VCaP (cell line): ENCODE results near the gene ANKMY1.

ENCODE experiments used
- H3K27ac ChIP-seq: fragments of 450-650 bp; 2 replicates; pipeline ENCODE4 v1.5.1; 2017
- TF ChIP-seq, protein P1 (sequence below): fragments of 450-650 bp; conservative IDR thresholded peaks from 2 replicates; pipeline ENCODE4 v1.5.1; 2017; ENCODE audit warnings: mild to moderate bottlenecking, moderate library complexity

The ANKMY1 gene

DNA sequence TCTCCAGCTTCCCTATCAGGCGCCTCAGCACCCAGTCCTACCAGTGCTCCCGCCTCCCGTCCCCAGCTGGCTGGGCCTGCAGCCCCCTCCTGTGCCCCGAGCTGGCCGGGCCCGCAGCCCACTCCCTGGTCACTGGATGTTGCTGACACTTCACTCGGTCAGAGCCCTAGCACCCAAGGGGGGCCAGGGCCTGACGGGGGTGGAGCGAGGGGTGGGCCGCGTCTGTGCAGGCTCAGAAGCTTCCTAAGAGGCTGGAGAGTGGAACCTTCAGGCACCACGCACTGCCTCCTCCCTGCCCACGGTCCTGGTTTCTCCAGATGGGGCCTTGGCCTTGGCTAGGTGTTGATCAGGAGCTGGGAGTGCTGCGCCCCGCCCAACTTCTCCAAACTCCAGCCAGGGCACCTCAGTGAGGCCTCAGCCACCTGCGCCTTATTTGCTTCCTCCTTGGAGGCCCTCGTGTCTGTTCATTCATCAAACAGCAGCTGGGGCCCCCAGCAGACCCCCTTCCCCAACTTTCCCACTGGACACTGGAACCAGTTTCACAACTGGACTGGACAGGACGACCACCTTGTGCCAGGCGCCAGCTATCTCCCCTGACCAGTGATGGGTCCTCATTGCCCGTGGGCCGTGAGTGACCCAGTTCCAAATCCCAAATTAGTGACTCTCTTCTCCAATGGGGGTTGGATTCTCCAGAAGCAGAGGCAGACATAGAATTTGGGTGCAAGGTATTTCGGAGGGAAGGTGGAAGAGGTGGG is 45.5 kb upstream of the ANKMY1 start:
- TF ChIP-seq, protein P1, sequence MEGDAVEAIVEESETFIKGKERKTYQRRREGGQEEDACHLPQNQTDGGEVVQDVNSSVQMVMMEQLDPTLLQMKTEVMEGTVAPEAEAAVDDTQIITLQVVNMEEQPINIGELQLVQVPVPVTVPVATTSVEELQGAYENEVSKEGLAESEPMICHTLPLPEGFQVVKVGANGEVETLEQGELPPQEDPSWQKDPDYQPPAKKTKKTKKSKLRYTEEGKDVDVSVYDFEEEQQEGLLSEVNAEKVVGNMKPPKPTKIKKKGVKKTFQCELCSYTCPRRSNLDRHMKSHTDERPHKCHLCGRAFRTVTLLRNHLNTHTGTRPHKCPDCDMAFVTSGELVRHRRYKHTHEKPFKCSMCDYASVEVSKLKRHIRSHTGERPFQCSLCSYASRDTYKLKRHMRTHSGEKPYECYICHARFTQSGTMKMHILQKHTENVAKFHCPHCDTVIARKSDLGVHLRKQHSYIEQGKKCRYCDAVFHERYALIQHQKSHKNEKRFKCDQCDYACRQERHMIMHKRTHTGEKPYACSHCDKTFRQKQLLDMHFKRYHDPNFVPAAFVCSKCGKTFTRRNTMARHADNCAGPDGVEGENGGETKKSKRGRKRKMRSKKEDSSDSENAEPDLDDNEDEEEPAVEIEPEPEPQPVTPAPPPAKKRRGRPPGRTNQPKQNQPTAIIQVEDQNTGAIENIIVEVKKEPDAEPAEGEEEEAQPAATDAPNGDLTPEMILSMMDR, result no peak
- H3K27ac ChIP-seq, result no peak overlapping the region

DNA sequence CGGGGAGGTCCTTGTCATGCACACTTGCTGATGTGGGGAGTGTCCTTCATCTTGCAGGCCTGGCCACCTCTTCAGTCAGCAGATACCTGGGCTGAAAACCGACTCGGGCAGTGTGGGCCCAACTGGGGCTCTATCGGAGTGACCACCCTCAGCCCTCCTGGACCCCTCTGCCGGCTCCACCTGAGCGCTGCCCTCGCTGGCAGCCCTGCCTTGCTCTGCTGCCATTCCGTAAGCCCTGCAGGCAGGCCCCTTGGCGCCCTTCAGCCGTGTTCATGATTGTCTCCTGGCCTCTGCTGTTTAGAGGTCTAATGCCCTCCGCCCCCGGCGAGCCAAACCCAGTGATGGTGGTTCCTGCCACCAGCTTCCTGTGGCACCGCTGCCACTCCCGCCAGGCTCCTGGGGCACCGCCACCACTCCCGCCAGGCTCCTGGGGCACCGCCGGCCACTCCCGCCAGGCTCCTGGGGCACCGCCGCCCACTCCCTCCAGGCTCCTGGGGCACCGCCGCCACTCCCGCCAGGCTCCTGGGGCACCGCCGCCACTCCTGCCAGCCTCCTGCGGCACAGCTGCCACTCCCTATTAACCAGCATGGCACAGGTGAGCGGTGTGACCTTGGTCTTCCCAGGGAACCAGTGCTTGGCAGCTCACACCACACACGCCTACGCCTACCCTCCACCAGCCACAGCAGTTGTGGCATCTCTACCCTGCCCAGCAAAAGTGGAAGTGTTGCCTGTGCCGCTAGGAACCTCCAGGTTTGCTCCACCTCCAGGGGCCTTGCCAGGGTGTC is 44.7 kb upstream of the ANKMY1 start:
- TF ChIP-seq, protein P1, result no peak
- no peak overlapping the region for H3K27ac ChIP-seq

GRCh38 chr2:240601831-240602160 is 44.0 kb upstream of the ANKMY1 start:
- TF ChIP-seq, protein P1, result no peak

GRCh38 chr2:240601061-240601830 is 43.5 kb upstream of the ANKMY1 start:
- H3K27ac ChIP-seq, result no peak overlapping the region
- TF ChIP-seq, protein P1, result no peak

More at GRCh38 chr2:240601831-240602160, 44.0 kb upstream of the ANKMY1 start:
- no peak overlapping the region for H3K27ac ChIP-seq

DNA sequence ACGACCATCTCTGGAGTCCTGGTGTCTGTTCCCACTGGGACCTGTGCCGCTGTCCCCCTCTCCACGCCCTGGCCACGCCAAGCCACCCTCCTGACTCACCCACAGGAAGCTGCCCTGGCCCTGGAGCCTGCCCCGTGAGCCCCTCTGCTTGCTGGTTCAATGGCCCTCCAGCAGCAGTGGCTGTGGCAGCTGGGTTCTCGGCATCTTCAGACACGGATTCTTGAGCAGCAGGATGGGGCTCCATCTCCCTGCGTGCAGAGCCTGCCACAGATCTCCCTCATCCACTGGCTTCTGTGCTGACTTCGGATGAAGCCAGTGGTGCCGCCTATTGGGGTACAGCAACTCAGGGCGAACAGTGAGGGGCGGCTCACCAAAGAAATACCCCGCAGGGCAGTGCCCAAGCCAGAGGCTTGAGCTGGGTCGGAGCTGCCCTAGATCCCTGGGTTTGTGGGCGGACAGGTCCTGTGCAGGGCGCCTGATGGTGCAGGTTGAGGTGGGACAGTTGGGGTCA is 42.7 kb upstream of the ANKMY1 start:
- TF ChIP-seq, protein P1, result no peak

DNA sequence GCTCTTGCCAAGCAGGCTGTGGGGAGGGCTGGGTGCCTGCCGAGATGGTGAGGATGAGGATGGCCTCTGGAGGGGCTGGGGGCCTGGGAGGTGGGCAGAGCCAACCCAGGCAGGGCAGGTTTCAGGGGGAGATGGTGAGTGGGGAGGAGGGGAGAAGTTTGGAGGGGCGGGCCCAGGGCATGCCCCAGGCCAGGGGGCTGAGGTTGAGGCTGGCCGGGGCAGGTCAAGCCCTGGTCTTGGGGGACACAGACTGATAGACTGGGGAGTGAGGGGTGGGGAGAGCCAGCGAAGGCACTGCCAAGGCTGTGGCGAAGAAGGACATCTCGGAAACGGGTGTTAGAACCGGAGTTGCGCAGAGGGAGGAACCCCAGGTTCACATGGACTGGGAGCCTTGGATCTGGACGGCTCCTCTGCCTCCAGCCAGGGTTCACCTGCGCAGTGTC is 41.4 kb upstream of the ANKMY1 start:
- H3K27ac ChIP-seq, result no peak overlapping the region
- TF ChIP-seq, protein P1, result no peak

More for the DNA sequence above, 42.7 kb upstream of the ANKMY1 start:
- H3K27ac ChIP-seq, result no peak overlapping the region
